Dedifferentiated amniotic fluid mesenchymal stem cell (primary cell): ENCODE results near the gene OR10T2.
"Not testable (repeated sequence)": the region's sequence is repeated elsewhere in the genome, so short reads cannot be mapped to it uniquely, and the experiment has no call there.

Source experiments
- DNase-seq: peaks from one replicate; pipeline ENCODE4 v3.0.0-alpha.2; 2016; ENCODE audit errors: extremely low spot score

The OR10T2 gene

GRCh38 chr1:158356616-158357015, 42.6 kb downstream of the OR10T2 start:
- DNase-seq: no peak

- no peak for DNase-seq
These were observed 43.4 kb downstream of the OR10T2 start for GRCh38 chr1:158355773-158356285.

DNA sequence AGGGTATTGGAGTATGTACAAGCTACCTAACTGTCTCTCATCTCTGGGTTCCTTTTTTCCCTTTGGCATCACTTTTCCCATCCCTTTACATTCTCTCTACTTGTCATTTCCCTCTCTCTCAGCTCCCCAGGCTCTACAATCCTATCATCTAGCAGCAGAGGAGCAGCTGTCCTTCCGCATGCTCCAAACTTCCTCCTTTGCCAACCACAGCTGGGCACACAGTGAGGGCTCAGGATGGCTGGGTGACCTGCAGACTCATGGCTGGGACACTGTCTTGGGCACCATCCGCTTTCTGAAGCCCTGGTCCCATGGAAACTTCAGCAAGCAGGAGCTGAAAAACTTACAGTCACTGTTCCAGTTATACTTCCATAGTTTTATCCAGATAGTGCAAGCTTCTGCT, 45.0 kb downstream of the OR10T2 start:
- no peak for DNase-seq

DNA sequence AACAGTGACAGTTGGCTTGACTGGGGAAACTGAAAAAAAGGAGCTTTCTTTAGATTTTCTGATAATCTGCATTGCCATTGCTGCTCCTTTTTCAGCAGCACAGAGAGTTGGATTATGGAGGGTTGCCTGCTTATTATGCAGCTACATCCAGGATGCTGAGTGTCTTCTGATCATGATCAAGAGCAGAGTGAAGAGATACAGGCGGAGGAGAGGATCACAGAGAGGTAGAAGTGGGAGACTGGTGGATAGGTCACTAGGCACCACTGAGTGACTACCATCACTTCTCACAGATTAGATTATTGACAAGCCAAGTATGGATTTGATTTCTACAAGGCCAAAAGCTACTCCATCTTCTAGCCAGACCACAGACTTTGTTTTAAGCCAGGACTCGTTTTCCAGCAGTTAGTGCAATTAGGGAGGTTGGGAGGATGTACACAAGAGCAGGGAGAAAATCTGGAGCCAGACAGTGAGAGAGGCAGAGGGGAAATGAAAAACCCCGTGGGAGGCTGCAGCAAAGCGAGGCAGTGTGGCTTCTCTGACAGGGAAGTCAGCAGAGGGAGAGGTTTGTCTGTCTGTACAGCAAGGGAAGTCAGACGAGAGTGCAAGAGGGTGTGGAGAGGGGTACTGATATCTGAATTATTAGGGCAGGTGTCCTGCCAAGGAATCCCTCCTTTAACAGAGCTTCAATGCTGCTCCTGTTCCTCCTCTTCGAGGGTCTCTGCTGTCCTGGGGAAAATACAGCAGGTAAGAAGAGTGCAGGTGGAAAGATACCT, 45.8 kb downstream of the OR10T2 start, which contains the start of gene CD1E:
Gene CD1E (plus strand): TSS at position 592 of the 773 bp plus-strand sequence. CDS start 95 bp downstream, at position 687.
- DNase-seq: no peak

DNA sequence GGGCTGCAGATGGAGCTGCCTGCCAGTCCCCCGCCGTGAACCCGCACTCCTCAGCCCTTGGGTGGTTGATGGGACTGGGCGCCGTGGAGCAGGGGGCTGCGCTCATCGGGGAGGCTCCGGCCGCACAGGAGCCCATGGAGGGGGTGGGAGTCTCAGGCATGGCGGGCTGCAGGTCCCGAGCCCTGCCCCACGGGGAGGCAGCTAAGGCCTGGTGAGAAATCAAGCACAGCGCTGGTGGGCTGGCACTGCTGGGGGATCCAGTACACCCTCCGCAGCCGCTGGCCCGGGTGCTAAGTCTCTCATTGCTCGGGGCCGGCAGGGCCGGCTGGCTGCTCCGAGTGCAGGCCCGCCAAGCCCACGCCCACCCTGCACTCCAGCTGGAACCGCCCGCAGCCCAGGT, 50.3 kb downstream of the OR10T2 start:
- DNase-seq: not testable (repeated sequence)
